Inflammatory macrophage treated with lipopolysaccharide for 4 hours (primary cell): ENCODE data around the gene DOCK4.

Experiments
- DNase-seq: peaks from one replicate; pipeline ENCODE4 v3.0.0-alpha.2; 2020

Gene DOCK4

DNA sequence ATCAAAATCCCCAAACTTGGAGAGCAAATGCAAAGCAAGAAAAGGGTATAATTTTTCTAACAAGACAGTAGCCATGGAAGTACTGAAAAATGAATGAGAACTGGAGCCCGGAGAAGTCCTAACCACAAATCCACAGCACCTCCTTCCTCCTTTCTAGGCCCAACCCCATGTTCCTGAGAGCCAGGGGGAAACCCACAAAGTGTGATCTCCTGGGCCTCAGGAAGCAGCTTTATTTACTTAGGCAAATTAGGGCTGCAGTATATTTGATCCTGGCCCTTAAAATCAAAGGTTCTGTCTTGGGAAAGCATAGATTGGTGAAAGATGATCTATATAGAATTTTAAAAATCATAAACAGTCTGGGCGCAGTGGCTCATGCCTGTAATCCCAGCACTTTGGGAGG, 103.0 kb downstream of the DOCK4 start:
- peak; percentile 76 for DNase-seq

DNA sequence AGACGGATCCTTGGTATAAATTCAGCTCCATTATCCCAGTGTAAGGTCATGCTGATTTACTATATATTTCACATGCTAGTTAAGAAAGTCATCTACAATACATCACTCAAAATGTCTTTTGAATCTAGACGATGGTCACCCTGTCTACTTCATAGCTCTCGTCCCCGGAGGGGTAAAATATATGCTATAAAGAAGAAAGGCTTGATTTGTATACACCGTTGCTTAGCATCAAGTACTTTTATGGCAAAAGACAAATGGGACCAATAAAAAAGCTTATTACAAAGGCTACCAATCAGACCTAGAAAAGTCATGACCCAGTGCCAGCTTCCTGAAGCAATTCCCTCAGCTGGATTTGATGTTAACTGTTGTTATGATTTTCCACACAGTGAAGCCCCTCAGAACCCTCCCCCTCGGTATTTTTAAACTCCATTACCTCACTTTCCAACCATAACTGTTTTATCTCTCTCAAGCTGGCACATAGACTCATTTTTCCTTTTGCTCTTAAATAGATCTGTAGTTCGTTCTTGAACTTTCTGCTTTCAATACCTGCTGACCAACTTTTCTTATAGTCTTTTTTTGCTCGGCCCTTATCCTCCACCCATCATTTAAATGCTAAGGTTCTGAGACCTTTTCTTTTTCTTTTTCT, 104.9 kb downstream of the DOCK4 start:
- DNase-seq: no peak

DNA sequence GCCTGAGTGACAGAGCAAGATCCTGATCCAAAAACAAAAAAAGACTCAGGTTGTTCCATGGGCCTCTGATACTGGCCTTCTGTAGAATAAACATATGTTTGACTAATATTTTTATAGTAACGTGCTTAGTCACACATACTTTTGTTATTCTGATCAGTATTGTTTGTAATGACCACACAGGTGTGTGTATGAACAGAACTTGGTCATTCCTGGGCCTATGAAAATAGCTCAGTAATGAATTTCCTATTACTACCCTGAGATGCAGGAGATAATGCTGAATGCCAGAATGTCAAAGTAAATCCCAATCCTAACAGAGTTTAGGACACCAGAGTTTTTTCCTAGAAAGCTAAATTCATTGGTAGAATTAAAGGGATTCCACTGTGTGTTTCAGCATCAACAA, 108.7 kb downstream of the DOCK4 start:
- DNase-seq: no peak

DNA sequence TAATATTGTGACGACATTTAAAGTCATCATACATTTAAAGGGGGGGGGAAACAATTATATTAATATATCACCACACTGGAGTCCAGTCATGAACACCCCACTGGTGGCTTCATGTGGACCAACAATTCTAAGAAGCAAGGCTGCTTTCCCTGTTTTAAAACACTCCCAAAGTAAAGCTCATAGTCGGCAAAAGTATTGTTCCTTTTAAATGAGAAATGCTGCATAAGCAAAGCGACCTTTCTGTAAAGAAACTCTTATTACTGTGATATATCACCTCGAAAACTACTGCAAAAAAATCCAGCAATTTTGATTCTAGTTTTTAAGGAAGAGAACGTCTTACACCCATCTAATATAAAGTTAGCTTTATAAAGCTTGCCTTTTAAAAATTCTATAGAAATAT, 112.8 kb downstream of the DOCK4 start:
- DNase-seq: no peak

DNA sequence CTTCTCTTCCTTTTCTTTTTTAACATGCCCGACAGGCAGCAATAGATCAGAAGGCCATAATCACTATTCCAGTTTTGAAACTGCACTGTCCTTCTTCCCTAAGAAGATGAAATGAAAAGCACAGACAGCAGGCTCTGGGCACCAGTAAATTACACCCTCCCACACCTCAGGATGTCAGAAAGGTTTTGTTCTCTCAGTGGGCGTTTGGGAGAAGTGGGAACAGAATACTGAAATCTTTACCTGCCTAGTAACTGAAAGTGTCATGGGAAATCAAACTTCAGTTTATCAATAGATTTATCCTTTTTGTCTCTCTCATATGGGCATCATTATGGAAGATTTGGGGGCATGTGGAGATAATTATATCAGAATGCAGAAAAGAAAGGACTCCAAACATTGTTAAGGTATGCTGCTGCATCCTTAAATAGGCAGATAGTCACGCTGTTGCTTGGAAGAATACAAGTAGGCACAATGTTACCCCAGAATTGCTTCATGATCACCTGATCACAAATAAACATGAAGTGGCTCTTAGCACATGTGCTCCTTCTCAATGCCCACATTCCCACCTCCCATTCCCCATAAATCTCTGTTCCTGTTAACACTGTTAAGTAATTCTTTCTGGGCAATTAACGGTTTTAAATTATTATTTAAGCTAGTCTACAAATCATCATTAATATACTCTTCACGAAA, 113.3 kb downstream of the DOCK4 start:
- peak; percentile 30 for DNase-seq

DNA sequence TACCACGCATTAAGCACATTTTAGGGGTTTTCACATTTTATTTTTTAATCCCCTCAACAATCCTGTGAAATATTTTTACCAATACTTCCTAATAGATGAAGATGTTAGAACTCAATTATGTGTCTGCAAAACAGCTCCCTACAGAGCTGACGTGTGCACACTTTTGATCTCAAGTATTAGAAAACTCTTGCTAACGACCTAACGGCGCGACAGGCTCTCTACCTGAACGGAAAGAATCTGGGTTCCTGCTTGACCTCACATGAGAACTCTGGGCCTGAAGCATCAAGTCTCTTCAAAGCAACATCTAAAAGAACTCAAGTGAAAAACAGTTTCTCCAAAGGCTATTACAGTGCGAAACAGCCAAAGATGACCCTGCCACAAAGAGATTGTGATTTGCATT, 113.9 kb downstream of the DOCK4 start:
- DNase-seq: no peak

DNA sequence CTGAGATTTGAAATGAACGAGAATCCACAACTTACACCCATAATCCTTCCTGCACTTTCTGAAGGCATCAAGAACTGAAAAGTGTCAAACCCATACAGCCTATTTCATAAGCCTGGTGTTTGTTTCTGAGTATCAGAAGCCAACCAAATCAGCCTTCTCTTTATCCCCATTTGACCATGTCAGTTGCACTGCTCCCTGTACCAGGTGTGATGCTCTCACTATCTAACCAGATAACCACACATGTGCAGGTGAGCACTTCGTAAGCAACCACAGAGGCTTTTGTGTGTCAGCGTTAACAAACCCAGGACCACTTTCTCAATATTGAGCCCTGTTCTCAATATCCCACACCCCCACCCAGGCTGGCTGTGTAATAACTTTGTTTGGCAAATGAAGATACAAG, 114.4 kb downstream of the DOCK4 start:
- no peak for DNase-seq

DNA sequence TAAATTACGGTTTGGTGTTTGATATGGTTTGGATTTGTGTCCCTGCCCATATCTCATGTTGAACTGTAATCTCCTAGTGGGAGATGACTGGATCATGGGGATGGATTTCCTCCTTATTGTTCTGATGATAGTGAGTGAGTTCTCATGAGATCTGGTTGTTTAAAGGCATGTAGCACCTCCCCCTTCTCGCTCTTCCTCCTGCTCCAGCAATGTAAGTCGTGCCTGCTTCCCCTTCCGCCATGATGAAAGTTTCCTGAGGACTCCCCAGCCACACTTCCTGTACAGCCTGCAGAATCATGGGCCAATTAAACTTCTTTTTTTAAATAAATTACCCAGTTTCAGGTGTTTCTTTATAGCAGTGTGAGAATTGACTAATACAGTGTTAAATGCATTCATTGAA, 116.6 kb downstream of the DOCK4 start:
- peak; percentile 90 for DNase-seq

DNA sequence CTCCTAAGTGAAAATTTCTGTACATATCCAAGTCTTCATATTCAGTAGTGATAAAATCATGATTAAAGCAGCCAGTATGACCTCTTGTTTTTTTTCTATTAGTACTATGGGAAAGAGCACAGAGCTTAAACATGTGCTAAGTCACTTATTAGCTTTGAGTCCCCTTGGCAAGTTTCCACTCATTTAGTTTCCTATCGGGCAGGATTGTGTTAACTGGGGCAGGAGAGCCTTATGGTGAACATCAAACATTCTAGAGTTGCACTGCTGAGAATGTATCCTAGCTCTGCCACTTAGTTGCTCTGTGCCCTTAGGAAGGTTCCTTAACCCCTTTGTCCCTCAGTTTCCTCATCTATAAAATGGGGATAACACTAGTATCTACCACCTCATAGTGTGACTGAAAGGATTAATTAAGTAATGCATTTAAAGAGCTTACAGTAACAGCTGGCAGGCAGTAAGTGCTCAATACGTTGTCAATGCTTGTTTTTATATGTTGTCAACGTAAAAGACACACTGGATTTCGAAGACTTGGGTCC, 117.6 kb downstream of the DOCK4 start:
- DNase-seq: no peak

DNA sequence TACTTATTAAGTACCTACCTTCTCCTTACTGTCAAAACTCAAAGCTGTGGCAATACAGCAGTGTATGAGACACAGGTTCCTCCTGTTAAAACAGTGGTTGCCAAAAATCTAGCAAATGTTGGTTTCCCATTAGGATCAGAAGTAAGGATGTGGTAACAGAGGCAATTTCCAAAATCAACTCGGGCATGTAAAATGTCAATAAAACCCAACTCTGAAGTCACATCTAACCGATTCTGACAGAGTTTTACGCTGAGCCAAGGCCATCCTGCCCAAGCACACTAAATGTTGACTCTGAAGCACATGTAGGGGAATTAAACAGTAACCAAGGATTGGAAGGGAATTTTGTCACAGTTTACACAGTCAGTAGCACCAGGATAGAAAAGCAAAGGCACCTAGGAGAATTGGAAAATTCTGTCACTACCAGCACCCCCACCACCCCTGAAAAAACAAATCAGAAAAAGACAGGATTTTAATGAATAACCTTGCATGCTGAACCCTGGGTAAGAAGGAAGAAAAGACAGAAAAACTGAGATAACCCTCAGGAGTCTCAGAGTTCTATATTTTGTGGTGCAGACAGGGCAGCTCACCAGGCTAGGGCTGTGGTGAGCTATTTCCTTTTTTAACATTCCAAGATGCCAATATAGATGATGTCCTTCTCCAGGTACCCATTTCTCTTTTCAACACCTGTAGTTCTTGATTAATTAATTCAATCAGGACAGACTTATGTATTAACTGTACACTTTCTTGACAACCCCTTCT, 119.5 kb downstream of the DOCK4 start:
- DNase-seq: peak; percentile 26

DNA sequence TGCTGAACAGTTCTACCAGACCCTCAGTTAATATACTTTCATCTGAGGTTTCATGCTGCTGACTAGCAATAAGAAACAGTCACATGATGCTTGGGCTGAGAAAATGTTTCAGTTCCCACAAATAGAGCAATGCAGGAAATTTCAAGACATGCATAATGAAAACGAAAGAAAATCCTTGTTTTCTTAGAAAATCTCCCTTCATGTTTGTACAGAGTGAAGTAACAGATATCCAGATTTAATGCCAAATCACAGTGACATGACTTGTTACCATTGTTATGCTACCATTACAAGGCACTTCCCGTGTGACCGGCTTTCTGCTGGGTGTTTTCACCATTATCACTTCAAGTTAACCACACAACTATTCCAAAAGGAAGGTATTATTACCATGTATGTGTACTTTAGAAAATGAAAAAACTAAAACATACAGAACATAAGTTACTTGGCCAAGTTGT, 121.7 kb downstream of the DOCK4 start:
- DNase-seq: peak; percentile 99

DNA sequence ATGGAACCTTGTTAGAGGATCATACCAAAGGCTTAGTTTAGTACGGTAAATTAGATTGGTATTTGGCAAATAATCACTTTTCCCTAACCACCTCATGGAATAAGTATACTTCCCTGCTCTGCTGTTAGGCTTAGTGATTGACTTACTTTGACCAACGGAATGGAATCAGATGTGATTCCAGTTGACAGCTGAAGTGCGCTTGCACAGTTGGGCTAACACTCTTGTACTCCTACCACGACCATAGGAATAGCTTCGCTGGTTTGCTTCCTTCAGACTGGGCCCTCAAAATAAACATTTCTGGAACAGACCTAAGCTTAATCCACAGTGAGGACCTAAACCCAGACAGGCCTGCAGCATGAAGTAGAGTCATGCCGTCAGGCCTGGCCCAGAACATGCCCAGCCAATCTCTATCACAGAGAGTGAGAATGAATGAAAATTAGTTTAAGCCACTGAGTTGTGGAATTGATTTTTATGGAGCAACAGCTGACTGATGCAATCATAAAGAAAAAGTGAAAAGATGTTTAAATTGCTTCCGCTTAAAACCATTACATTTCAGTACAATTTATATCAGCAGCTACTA, 122.3 kb downstream of the DOCK4 start:
- DNase-seq: peak; percentile 62

DNA sequence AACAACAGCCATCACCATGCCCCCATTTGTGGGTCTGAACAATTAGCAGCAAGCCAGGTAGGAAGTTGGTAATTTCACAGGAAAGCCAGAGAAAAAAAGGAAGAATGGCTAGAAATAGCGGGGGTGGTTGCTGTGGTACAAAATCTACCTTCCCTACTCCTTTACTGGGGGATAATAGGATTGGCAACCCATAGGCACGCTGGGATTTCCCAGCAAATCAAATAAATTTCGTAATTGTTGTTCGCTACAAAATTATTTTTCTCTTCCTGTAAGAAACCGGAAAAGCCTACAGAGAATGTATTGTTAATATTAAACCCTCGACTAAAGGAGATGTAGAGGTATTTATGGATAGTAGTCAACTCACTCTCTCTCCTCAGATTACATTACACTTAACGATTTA, 123.9 kb downstream of the DOCK4 start:
- DNase-seq: peak; percentile 85

DNA sequence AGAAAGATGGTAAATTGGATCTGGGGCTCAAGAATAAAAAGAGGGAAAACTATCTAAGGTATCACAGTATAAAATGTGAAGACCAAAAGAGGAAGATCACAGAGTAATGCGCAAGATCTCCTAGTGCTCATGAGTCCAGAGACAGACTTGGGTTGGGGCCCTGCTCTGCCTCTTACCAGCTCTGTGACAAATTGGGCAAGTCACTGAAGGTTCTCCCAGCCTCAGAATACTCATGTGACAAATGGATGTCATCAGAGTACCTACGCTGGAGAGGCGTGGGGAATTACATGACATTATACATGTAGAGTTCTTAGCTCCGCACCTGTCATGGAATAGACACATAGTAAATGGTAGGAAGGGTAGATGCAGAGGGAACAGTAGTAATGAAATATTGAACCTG, 124.4 kb downstream of the DOCK4 start:
- peak; percentile 99 for DNase-seq

DNA sequence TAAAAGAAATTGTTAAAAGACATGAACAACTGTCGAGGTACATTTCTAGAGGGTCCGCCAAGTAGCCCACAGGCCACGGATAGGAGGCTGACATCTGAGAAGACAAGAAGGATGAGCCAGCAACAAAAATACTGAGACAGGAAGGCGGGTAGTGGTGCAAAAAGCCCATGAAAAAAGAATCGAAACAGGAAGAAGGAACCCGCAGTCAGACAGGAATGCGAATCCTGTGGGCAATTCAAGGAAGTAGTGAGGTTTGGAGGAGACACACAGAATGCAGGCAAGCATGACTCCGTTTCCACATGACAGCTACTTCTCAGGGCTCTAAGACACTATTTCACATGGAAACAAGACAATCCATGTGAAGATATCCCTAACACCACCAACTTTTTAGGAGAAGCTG, 125.2 kb downstream of the DOCK4 start:
- peak; percentile 97 for DNase-seq

DNA sequence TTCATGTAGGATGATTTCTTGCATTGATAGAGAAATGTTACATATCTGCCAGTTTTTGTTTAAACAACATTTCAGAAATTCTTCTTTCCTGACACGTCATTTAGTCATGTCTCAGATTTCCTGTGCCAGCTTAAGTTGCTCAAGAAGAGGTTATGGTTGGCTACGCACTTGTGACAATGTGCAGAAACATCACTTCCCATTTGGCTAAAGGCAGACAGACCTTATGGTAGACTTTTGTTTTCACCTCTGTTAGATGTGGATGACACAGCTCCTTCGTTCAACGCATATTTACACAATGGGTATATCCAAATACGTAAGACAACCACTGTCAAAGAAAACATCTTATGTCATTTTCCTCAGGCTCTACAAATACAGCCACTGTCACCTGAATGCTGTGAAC, 125.8 kb downstream of the DOCK4 start:
- DNase-seq: peak; percentile 99

DNA sequence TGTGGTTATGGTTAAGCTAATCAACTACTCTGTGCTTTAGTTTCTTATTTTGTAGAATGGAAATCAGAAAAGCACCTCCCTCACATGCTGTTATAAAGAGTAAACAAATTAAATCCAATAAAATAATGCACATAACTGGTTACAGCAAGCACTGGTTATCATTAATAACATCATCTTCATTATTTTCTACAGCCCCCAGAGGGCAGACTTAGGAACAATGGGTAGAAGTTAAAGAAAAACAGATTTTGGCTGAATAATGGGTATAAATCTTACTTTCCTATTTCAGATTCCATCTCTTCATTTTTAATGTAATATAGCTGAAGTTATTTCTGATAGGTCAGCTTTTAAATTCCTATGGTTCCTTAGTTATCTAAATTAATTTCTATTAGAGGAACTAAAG, 126.5 kb downstream of the DOCK4 start:
- DNase-seq: peak; percentile 64

DNA sequence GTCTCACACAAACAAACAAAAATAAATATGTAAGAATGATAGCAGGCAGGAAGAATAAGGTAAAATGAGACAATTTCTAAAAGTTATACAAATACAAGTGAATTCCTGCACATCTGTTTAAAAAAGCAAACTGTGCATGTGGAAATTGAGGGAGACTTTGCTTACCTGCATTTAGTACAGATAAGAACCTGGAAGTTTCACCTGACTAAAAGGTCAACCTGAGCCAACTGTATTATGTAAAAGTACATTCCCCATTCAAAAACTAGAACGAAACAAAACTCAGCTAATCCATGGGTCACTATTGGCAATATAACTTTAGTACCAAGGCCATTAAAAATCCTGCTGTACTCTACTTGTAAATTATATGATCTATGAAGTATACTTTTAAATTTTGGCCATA, 127.1 kb downstream of the DOCK4 start:
- DNase-seq: no peak

DNA sequence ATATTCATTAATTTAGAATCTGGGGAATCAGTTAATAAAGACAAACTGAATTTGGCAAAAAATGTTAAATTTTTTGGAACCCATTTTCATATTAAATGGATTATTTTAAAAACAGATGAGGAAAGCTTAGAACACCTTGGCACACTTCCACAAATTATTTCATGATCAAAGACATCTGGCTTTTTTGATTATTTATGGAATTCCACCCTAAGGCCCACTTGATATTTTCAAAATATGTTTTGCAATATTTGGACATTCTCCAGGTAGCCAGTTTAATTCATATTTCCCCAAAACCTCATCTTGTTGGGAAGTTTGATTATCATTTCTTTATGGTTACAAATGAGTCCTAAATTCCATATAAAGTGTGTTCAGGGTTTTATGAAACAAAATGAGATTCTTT, 129.9 kb downstream of the DOCK4 start:
- no peak for DNase-seq

DNA sequence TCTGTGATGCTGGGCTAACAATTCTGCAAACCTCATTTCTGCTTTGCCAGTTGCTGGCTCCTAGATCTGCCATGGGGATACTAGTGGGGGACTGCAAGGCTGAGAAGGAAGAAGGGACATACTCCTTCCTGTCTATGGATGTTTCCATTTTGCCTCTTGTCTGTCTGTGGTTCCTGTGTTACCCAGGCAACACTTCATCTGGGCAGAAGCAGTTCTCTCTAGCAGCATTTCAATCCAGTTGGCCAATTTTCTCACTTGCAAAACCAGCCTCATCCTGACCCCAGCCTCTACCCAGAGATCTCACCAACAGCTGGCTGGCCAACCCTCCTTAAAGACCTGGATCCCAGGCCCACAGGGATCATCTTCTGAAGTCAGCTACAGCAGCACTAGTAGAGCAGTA, 131.7 kb downstream of the DOCK4 start:
- DNase-seq: no peak

DNA sequence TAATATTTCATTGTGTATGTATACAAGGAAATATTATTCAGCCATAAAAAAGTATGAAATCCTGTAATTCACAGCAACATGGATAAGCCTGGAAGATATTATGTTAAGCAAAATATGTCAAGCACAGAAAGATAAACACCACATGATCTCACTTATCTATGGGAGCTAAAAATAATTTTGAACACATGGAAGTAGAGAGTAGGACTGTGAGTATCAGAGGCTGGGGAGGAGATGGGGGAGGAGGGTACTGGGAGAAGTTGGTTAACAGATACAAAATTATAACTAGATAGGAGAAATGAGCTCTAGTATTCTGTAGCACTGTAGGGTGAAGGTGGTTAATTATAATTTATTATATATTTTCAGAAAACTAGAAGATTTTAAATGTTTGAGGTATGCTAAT, 132.7 kb downstream of the DOCK4 start:
- no peak for DNase-seq

DNA sequence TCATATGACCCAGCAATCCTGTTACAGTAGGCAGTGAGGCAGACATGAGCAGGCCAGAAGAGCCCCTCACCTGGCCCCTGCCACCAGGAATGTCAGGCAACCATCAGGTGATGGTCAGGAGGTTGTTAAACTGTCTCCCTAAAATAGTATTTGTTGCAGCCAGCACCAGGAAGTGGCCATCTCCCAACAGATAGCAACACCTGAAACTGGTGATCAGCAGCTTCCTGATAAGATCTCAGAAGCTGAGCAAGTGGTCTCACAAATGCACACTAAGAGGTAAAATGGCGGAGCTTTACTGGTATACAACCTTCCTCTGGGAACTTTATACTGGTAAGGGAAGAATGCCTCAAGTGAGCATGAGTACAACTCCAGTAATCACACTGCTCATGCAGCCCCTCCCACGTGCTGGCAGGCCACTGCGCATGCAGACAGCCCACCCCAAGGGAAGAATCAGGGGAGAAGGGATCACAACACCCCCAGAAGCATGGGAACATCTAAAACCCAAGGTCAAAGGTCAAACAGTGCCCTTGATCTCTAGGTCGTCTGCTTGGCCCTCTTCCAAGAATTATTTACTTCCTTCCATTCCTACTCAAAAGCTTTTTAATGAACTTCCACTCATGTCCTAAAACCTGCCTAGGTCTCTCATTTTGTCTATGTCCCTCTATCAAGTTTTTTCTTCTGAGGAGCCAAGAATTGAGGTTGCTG, 133.5 kb downstream of the DOCK4 start:
- no peak for DNase-seq

DNA sequence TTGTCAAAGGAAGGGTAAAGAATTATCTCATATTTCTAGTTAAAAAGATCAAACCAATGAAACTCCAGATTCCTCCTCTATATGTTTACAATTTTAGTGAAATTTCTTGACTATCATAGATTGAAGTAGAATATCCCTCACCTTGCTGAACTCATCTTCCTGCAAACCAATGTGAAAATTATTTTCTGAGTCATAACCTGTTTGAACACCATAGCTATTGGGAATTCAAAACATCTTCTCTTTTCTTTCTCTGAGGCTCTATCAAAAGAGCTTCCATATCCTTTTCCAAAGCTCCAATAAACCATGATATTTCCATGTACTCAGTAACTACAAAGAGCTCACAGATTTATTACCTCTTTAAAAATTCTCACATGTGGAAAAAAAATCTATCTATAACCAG, 134.3 kb downstream of the DOCK4 start:
- no peak for DNase-seq
